GM12801 (cell line): ENCODE data around the gene CFAP100.

Experiments used
- TF ChIP-seq, protein P1 (sequence below): IDR thresholded peaks from one replicate; pipeline ENCODE4 v1.5.1; 2011; ENCODE audit warnings: control low read depth; ENCODE audit not compliant: insufficient read length; ENCODE audit errors: extremely low read depth

The CFAP100 gene

DNA sequence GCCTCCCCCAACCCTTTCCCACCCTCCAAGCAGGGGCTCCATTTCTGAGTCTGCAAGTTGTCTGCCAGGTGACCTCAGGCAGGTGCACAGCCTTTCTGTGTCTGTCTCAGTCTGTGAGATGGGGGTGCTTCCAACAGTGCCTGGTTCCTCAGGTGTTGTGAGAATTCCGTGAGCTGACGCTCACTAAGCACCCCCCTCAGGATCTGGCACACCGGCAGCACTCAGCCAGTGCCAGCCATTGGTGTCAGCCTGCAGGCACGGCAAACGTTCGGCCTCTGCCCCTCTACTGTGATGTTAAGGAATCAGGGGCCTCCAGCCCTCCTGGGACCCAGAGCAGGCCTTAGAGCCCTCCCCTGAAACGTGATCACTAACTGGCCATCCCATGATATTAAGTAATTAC lies 39.9 kb upstream of the CFAP100 start:
- TF ChIP-seq, protein P1, sequence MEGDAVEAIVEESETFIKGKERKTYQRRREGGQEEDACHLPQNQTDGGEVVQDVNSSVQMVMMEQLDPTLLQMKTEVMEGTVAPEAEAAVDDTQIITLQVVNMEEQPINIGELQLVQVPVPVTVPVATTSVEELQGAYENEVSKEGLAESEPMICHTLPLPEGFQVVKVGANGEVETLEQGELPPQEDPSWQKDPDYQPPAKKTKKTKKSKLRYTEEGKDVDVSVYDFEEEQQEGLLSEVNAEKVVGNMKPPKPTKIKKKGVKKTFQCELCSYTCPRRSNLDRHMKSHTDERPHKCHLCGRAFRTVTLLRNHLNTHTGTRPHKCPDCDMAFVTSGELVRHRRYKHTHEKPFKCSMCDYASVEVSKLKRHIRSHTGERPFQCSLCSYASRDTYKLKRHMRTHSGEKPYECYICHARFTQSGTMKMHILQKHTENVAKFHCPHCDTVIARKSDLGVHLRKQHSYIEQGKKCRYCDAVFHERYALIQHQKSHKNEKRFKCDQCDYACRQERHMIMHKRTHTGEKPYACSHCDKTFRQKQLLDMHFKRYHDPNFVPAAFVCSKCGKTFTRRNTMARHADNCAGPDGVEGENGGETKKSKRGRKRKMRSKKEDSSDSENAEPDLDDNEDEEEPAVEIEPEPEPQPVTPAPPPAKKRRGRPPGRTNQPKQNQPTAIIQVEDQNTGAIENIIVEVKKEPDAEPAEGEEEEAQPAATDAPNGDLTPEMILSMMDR: no peak

DNA sequence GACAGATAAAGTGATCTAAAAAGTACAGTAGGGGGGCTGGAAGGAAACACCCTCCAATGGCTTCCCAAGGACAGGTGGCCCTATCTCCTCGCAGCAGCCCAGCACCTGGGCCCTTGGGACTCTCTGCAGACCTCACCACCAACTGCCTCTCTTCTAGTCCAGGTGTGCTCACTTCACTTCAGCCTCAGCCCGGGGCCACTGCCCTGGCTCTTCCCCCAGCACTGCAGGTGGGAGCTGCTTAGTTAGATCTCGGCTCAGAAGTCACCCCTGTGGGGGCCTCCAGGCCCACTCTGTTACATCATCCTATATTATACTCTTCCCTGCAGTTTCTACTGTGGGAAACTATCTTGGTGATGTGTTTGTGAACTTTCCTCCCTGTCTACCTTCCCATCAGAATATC lies 39.5 kb upstream of the CFAP100 start:
- TF ChIP-seq, protein P1: no peak

DNA sequence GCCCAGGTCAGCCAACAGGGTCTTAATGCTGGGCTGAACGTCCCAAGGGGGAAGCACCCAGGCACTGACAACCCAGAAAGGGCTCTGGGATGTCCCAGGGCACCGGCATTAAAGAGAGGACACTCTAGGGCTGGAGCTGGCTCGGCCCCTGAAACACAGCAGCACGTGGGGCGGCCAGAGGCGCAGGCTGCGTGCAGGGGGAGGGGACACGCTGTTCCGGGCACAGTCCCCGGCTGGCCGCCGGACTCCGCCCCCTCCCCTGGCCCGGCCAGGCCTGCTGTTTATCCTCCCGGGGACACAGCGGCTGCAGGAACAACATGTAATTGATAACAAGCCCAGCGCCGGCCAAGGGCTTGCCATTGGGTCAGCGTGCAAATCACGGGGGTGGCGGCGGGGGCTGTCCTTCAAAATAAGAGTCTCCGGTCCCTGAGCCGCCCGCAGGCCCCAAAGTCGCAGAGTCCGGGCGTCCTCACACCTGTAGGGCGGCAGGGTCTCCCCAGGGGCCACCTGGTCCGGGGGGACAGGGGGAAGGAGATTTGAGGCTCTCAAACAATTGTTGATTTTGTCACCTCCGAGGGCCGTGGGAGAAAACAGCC lies 38.8 kb upstream of the CFAP100 start:
- TF ChIP-seq, protein P1: no peak

DNA sequence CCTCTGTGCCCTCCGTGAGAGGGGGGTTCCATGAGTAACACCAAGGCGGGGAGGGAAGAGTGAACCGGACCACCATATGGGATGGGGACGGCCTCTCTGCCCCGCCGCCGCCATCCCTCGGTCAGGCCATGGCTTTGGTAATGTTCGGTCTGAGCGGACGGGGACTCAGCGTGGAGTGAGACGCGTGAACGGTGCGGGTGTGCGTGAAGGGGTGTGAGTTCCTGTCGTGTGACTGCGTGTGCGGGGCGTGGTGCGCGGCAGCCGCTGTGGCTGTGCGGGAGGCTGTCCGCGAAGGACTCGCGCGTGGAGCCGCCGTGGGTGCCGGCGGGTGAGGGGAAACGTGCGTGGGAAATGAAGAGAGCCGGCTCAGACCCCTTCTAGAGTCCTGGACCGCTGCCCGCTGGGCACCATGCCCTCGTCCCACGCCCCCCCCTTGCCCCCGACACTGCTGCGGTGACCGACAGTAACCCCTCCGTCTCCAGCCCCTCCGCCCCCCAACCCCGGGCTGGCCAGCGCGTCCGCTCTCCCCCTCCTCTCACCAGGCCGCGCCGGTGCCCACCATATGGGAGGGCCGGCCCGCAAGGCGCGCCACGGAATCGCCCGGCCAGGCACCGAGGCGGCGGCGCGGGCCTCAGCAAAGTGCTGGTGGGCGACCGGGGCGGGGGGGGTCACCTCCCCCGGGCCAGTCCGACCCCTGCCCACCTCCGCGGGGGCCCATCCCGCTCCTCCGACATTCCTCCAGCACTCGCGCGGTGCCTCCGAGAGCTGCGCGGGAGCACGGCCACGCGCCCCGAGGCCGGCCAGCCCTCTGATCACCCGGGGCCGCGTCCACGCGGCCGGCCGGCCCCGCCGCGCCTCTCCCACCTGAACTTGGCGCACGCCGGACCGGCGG lies 38.1 kb upstream of the CFAP100 start:
- TF ChIP-seq, protein P1: no peak

DNA sequence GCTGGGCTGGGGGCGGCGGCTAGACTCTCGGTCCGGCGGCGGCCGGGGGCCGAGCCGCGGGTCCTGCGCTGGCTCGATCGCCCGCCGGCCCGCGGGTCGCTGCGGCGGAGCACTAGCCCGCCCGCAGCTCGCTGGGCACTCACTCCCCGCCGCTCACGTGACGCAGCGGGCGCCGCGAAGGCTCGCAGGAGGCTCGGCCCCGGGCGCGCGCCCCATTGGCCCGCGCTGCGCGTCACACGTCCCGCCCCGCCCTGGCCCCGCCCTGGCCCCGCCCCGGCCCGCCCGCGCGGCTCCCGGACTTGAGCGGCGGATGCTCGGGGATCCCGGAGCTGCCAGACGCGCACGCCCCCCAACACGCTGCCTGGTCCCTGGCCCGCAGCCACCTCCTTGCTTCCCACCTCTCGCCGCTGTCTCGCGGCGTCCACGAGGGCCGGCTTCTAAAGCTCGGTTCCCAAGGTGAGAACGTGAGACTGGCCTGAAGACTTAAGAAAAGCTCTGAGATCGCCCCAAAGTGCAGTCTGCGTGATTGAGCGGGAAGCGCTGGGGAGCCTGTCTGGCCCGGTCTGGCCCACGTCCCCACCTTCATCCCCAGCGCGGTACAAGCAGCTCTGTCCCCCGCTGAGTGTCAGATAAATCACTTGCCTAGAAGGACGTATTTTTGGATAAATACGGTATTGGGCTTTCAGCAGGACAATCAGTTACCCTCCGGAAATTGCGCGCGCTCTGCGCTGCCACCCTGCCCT lies 37.2 kb upstream of the CFAP100 start, which contains the start of gene KLF15:
TSS of gene KLF15 (minus strand) at position 114 of the 743 bp plus-strand sequence. CDS start 4,486 bp downstream, outside the sequence.
- TF ChIP-seq, protein P1: no peak

DNA sequence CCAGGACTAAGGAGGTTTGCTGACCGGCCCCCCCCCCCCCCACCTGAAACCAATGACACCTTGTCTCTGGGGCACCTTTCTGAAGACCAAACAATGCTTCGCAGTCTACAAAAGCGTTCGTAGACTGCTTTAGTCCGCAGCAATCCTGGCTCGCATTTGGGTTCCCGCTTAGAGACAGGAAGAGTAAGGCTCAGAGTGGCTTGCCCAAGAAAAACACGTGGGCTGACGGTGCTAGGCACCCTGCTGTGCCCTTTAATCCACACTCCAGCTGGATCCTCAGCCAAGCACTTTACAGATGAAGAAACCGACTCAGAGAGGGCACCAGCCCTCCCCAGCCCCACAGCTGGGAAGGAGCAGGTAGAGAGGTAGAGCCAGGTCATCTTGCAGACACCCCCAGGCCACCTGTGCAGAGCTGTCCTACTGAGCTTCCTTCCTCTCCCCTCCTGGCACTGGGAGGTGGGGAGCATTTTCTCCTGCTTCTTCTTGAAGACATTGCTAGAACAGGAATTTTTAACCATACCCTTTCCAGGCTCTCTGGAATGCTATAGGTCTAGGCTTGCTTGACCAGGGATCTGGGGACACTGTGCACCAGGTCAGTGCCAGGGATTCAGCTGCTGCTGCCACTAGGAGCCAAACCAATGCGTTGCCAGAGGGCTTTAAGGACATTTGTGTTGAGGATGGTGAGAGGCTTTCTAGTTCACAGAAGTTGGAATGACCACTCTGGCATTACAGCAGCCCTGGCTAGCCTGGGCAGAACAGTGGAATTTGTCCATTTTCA lies 36.5 kb upstream of the CFAP100 start:
- TF ChIP-seq, protein P1: no peak

DNA sequence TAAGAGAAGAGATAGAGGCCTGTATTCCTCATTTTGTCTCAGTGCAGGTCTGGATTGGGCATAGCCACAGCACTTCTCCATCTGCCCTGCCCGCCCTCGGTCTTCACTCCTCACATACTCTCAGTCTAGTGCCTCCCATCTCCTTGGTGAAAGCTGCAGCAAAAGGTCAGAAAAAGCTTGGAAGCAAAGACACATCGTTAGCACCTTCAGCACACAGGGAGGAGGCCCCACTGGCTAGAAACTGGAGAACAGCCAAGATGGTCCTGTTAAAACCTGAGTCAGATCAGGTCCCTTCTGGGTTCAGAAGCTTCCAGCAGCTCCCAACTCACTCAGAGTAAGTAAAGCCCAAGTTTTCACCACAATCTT lies 35.9 kb upstream of the CFAP100 start:
- TF ChIP-seq, protein P1: no peak
